ENCODE data around the gene GTF2F2. TPM values are rescaled to one million over a fixed set of nuclear protein-coding genes. Genes with fewer than 3 reads are reported as not detected.
"Not testable (repeated sequence)": the region's sequence is repeated elsewhere in the genome, so short reads cannot be mapped to it uniquely, and the experiment has no call there.

GTF2F2 gene
- total RNA-seq, 1 experiment from 2014 or later: 67.7 TPM

- DNase-seq (ENCODE audit: low read depth, low spot score): no peak
- in situ Hi-C loops (cut with HindIII; ENCODE audit: low pct_unique_long_range_greater_than_20kb, low sequenced_read_pairs): no loop called here
Observed at GRCh38 chr13:45258334-45258675, 138.0 kb downstream of the GTF2F2 start.

GRCh38 chr13:45267215-45267614 is 146.9 kb downstream of the GTF2F2 start:
- in situ Hi-C loops (cut with HindIII; ENCODE audit: low pct_unique_long_range_greater_than_20kb, low sequenced_read_pairs): no loop called here
- DNase-seq (ENCODE audit: low read depth, low spot score): no peak

- in situ Hi-C loops (cut with HindIII; ENCODE audit: low pct_unique_long_range_greater_than_20kb, low sequenced_read_pairs): no loop called here
- DNase-seq (ENCODE audit: low read depth, low spot score): peak; percentile 23
Observed at GRCh38 chr13:45269204-45269603, 148.9 kb downstream of the GTF2F2 start.

GRCh38 chr13:45276913-45277312 is 156.6 kb downstream of the GTF2F2 start:
- in situ Hi-C loops (cut with HindIII; ENCODE audit: low pct_unique_long_range_greater_than_20kb, low sequenced_read_pairs): no loop called here
- DNase-seq (ENCODE audit: low read depth, low spot score): no peak

GRCh38 chr13:45278096-45278645 is 157.9 kb downstream of the GTF2F2 start:
- in situ Hi-C loops (cut with HindIII; ENCODE audit: low pct_unique_long_range_greater_than_20kb, low sequenced_read_pairs): no loop called here
- DNase-seq (ENCODE audit: low read depth, low spot score): peak; percentile 51

GRCh38 chr13:45280011-45280410 is 159.7 kb downstream of the GTF2F2 start:
- in situ Hi-C loops (cut with HindIII; ENCODE audit: low pct_unique_long_range_greater_than_20kb, low sequenced_read_pairs): no loop called here
- DNase-seq (ENCODE audit: low read depth, low spot score): no peak

GRCh38 chr13:45280751-45281634 is 160.7 kb downstream of the GTF2F2 start:
- in situ Hi-C loops (cut with HindIII; ENCODE audit: low pct_unique_long_range_greater_than_20kb, low sequenced_read_pairs): no loop called here
- DNase-seq (ENCODE audit: low read depth, low spot score): peak; percentile 87

GRCh38 chr13:45282994-45283393 is 162.7 kb downstream of the GTF2F2 start:
- no peak for DNase-seq (ENCODE audit: low read depth, low spot score)
- in situ Hi-C loops (cut with HindIII; ENCODE audit: low pct_unique_long_range_greater_than_20kb, low sequenced_read_pairs): no loop called here

- no peak for DNase-seq (ENCODE audit: low read depth, low spot score)
- in situ Hi-C loops (cut with HindIII; ENCODE audit: low pct_unique_long_range_greater_than_20kb, low sequenced_read_pairs): no loop called here
Observed at GRCh38 chr13:45289936-45290563, 169.7 kb downstream of the GTF2F2 start.

- in situ Hi-C loops (cut with HindIII; ENCODE audit: low pct_unique_long_range_greater_than_20kb, low sequenced_read_pairs): no loop called here
- DNase-seq (ENCODE audit: low read depth, low spot score): no peak
Observed at GRCh38 chr13:45292176-45292575, 171.9 kb downstream of the GTF2F2 start.

- in situ Hi-C loops (cut with HindIII; ENCODE audit: low pct_unique_long_range_greater_than_20kb, low sequenced_read_pairs): no loop called here
- no peak for DNase-seq (ENCODE audit: low read depth, low spot score)
Observed at GRCh38 chr13:45295536-45295935, 175.2 kb downstream of the GTF2F2 start.

- in situ Hi-C loops (cut with HindIII; ENCODE audit: low pct_unique_long_range_greater_than_20kb, low sequenced_read_pairs): no loop called here
- DNase-seq (ENCODE audit: low read depth, low spot score): no peak
Observed at GRCh38 chr13:45296259-45296658, 175.9 kb downstream of the GTF2F2 start.

- in situ Hi-C loops (cut with HindIII; ENCODE audit: low pct_unique_long_range_greater_than_20kb, low sequenced_read_pairs): no loop called here
- no peak for DNase-seq (ENCODE audit: low read depth, low spot score)
Observed at GRCh38 chr13:45297456-45298205, 177.3 kb downstream of the GTF2F2 start.

- DNase-seq (ENCODE audit: low read depth, low spot score): no peak
- in situ Hi-C loops (cut with HindIII; ENCODE audit: low pct_unique_long_range_greater_than_20kb, low sequenced_read_pairs): no loop called here
Observed at GRCh38 chr13:45298206-45298505, 177.8 kb downstream of the GTF2F2 start.

- DNase-seq (ENCODE audit: low read depth, low spot score); in situ Hi-C loops (cut with HindIII; ENCODE audit: low pct_unique_long_range_greater_than_20kb, low sequenced_read_pairs): not testable (repeated sequence)
Observed at GRCh38 chr13:45298550-45298949, 178.2 kb downstream of the GTF2F2 start.

- no peak for DNase-seq (ENCODE audit: low read depth, low spot score)
Observed at GRCh38 chr13:45299194-45299593, 178.9 kb downstream of the GTF2F2 start.

GRCh38 chr13:45300190-45300985 is 180.1 kb downstream of the GTF2F2 start:
- in situ Hi-C loops (cut with HindIII; ENCODE audit: low pct_unique_long_range_greater_than_20kb, low sequenced_read_pairs): no loop called here
- DNase-seq (ENCODE audit: low read depth, low spot score): no peak

More at GRCh38 chr13:45299194-45299593, 178.9 kb downstream of the GTF2F2 start:
- in situ Hi-C loops (cut with HindIII; ENCODE audit: low pct_unique_long_range_greater_than_20kb, low sequenced_read_pairs): no loop called here

GRCh38 chr13:45301263-45301662 is 181.0 kb downstream of the GTF2F2 start:
- no peak for DNase-seq (ENCODE audit: low read depth, low spot score)
- in situ Hi-C loops (cut with HindIII; ENCODE audit: low pct_unique_long_range_greater_than_20kb, low sequenced_read_pairs): no loop called here
